HG03280 (cell line): Measurements from ENCODE around the gene GGT1.
A peak's percentile ranks its signal among the peaks of the same experiment; 100 is the strongest.
"Not testable (repeated sequence)": the region's sequence is repeated elsewhere in the genome, so short reads cannot be mapped to it uniquely, and the experiment has no call there.

Source experiments
- ATAC-seq: cut with Tn5 transposase; IDR thresholded peaks from one replicate; pipeline ENCODE4 v1.9.1; 2021; ENCODE audit warnings: mild to moderate bottlenecking, moderate library complexity; ENCODE audit not compliant: unreplicated experiment

The GGT1 gene

GRCh38 chr22:24602847-24603769 is at the start of gene GGT1:
GGT1 (plus strand) TSS chr22:24603193; CDS start chr22:24611082, 7,889 bp downstream.
- ATAC-seq: not testable (repeated sequence)

- no peak for ATAC-seq
Measured at GRCh38 chr22:24553597-24554312, 49.2 kb upstream of the GGT1 start.

GRCh38 chr22:24554313-24555164 is 48.5 kb upstream of the GGT1 start, which contains the start of gene GUCD1:
GUCD1 (minus strand) TSS chr22:24555138; CDS start chr22:24554991, 147 bp downstream.
- no peak for ATAC-seq

- peak; percentile 77 for ATAC-seq
Measured at GRCh38 chr22:24555165-24556039, 47.6 kb upstream of the GGT1 start, which contains the start of gene SNRPD3. SNRPD3 (plus strand) TSS chr22:24555999; CDS start chr22:24557675, 1,676 bp downstream.

- no peak for ATAC-seq
Measured at GRCh38 chr22:24559471-24559870, 43.5 kb upstream of the GGT1 start.

GRCh38 chr22:24563246-24563645 is 39.7 kb upstream of the GGT1 start:
- ATAC-seq: no peak

GRCh38 chr22:24564376-24565058 is 38.5 kb upstream of the GGT1 start:
- no peak for ATAC-seq

GRCh38 chr22:24565077-24565476 is 37.9 kb upstream of the GGT1 start:
- no peak for ATAC-seq

GRCh38 chr22:24566899-24567511 is 36.0 kb upstream of the GGT1 start:
- ATAC-seq: no peak

GRCh38 chr22:24567668-24568067 is 35.3 kb upstream of the GGT1 start:
- no peak for ATAC-seq

GRCh38 chr22:24571266-24571665 is 31.7 kb upstream of the GGT1 start:
- no peak for ATAC-seq

GRCh38 chr22:24576778-24577177 is 26.2 kb upstream of the GGT1 start:
- ATAC-seq: no peak

GRCh38 chr22:24578355-24579257 is 24.4 kb upstream of the GGT1 start:
- no peak for ATAC-seq

GRCh38 chr22:24579258-24579601 is 23.8 kb upstream of the GGT1 start:
- ATAC-seq: no peak

- ATAC-seq: no peak
Measured at GRCh38 chr22:24580276-24580675, 22.7 kb upstream of the GGT1 start.

GRCh38 chr22:24582056-24582814 is 20.8 kb upstream of the GGT1 start:
- no peak for ATAC-seq
